HepG2 (cell line): ENCODE results near the gene PTTG1.

Source experiments
- ASH2L ChIP-seq: fragments of 300-600, 200-600 bp; sonication (generic); IDR thresholded peaks from 2 replicates; pipeline ENCODE4 v1.7.0; 2017; ENCODE audit warnings: low read depth, mild to moderate bottlenecking, moderate library complexity, mixed read lengths, low read length; ENCODE audit not compliant: insufficient read length
- CENPT ChIP-seq: sonication (generic); formaldehyde crosslinking; IDR thresholded peaks from 2 replicates; pipeline ENCODE4 v1.8.0; 2022; ENCODE audit warnings: low read depth, mild to moderate bottlenecking, moderate library complexity, missing genetic modification reagents
- CHD2 ChIP-seq: IDR thresholded peaks from 2 replicates; pipeline ENCODE4 v1.6.1; 2011; ENCODE audit warnings: low read depth, low read length, improper control_type of control experiment
- ELF4 ChIP-seq: sonication (generic); formaldehyde crosslinking; IDR thresholded peaks from 2 replicates; pipeline ENCODE4 v1.5.0; 2020; ENCODE audit warnings: missing genetic modification reagents, mild to moderate bottlenecking, moderate library complexity, borderline replicate concordance
- EP300 ChIP-seq, 3 experiments: sonication (generic) in 1 of 3; formaldehyde crosslinking in 1 of 3; IDR thresholded peaks; 2 replicates each; pipeline versions ENCODE4 v1.5.1 to v1.6.1; 2011 to 2020; ENCODE audit warnings: low read depth in 2 of 3, low read length in 2 of 3, borderline replicate concordance in 1 of 3, improper control_type of control experiment in 1 of 3, mild to moderate bottlenecking in 1 of 3, missing genetic modification reagents in 1 of 3, moderate library complexity in 1 of 3
- EZH2 ChIP-seq: conservative IDR thresholded peaks from 2 replicates; pipeline ENCODE4 v1.6.1; 2012; ENCODE audit warnings: mild to moderate bottlenecking, low read depth, low read length, moderate library complexity
- NR2C2 ChIP-seq: sonication (generic); formaldehyde crosslinking; IDR thresholded peaks from 2 replicates; pipeline ENCODE4 v1.4.0; 2020; ENCODE audit warnings: missing genetic modification reagents, mild to moderate bottlenecking, moderate library complexity, borderline replicate concordance
- PAX8 ChIP-seq: sonication (generic); formaldehyde crosslinking; IDR thresholded peaks from 2 replicates; pipeline ENCODE4 v1.8.0; 2022; ENCODE audit warnings: mild to moderate bottlenecking, missing genetic modification reagents, borderline replicate concordance
- POLR2A ChIP-seq, 2 experiments: IDR thresholded peaks; 2 replicates each; pipeline ENCODE4 v1.6.1; 2011; ENCODE audit warnings: low read depth in 2 of 2, low read length in 2 of 2, mild to moderate bottlenecking in 1 of 2, moderate library complexity in 1 of 2; ENCODE audit not compliant: insufficient read depth in 1 of 2
- RFX5 ChIP-seq: IDR thresholded peaks from 2 replicates; pipeline ENCODE4 v1.6.1; 2011; ENCODE audit warnings: low read depth, low read length, improper control_type of control experiment
- ZSCAN12 ChIP-seq: sonication (generic); formaldehyde crosslinking; IDR thresholded peaks from 2 replicates; pipeline ENCODE4 v1.9.0; 2021; ENCODE audit warnings: mild to moderate bottlenecking, missing genetic modification reagents
- TF ChIP-seq, protein P1 (sequence below): sonication (generic); formaldehyde crosslinking; IDR thresholded peaks from 2 replicates; pipeline ENCODE4 v1.5.0; 2020; ENCODE audit warnings: mild to moderate bottlenecking, missing genetic modification reagents, moderate library complexity
- TF ChIP-seq, protein P2 (sequence below): sonication (generic); formaldehyde crosslinking; IDR thresholded peaks from 2 replicates; pipeline ENCODE4 v1.4.0; 2020; ENCODE audit warnings: missing genetic modification reagents, mild to moderate bottlenecking, borderline replicate concordance

DNA sequence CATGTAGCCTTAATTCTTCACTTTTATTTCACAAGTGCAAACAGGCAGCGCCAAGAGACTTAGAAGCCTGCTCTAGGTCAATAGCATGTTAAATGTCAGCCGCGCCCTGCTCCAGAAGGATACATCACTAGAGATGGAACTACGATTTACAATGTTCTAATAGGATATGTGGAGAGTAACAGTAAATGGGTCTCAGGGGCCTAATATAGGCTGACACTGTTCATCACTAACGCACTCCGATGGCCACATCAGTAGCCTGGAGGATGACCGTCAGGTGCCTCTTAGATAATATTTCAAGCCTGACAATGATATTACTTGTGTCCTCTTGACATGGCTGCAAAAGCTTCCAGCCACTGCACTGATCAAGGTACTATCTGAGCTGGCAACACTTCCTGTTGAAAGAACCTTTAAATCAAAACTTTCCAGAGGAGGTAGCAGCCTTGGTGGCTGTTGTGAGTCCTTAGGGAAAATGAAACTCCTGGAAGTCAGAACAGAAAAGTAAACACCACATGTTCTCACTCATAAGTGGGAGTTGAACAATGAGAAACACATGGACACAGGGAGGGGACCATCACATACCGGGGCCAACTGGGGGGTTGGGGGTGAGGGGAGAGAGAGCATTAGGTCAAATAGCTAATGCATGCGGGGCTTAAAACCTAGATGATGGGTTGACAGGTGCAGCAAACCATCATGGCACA, 35.0 kb downstream of the PTTG1 start:
- TF ChIP-seq ELF4 (CRISPR knock-in tag) (no peak), EZH2 (no peak), EP300 (IDR thresholded peaks at IDR 0.05; ENCODE audit: low read depth in 2 of 2, low read length in 2 of 2) (no peak), EP300 (CRISPR knock-in tag; IDR thresholded peaks at IDR 0.05; ENCODE audit: borderline replicate concordance) (no peak), POLR2A (IDR thresholded peaks at IDR 0.05; ENCODE audit: insufficient read depth in 1 of 2, low read depth in 2 of 2, low read length in 2 of 2) (no peak), NR2C2 (CRISPR knock-in tag) (no peak), CHD2 (no peak), CENPT (no peak), RFX5 (no peak), PAX8 (CRISPR knock-in tag) (no peak), ASH2L (no peak), ZSCAN12 (CRISPR knock-in tag) (no peak)
- TF ChIP-seq, protein P1, sequence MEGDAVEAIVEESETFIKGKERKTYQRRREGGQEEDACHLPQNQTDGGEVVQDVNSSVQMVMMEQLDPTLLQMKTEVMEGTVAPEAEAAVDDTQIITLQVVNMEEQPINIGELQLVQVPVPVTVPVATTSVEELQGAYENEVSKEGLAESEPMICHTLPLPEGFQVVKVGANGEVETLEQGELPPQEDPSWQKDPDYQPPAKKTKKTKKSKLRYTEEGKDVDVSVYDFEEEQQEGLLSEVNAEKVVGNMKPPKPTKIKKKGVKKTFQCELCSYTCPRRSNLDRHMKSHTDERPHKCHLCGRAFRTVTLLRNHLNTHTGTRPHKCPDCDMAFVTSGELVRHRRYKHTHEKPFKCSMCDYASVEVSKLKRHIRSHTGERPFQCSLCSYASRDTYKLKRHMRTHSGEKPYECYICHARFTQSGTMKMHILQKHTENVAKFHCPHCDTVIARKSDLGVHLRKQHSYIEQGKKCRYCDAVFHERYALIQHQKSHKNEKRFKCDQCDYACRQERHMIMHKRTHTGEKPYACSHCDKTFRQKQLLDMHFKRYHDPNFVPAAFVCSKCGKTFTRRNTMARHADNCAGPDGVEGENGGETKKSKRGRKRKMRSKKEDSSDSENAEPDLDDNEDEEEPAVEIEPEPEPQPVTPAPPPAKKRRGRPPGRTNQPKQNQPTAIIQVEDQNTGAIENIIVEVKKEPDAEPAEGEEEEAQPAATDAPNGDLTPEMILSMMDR (CRISPR knock-in tag) = no peak
- TF ChIP-seq, protein P2, sequence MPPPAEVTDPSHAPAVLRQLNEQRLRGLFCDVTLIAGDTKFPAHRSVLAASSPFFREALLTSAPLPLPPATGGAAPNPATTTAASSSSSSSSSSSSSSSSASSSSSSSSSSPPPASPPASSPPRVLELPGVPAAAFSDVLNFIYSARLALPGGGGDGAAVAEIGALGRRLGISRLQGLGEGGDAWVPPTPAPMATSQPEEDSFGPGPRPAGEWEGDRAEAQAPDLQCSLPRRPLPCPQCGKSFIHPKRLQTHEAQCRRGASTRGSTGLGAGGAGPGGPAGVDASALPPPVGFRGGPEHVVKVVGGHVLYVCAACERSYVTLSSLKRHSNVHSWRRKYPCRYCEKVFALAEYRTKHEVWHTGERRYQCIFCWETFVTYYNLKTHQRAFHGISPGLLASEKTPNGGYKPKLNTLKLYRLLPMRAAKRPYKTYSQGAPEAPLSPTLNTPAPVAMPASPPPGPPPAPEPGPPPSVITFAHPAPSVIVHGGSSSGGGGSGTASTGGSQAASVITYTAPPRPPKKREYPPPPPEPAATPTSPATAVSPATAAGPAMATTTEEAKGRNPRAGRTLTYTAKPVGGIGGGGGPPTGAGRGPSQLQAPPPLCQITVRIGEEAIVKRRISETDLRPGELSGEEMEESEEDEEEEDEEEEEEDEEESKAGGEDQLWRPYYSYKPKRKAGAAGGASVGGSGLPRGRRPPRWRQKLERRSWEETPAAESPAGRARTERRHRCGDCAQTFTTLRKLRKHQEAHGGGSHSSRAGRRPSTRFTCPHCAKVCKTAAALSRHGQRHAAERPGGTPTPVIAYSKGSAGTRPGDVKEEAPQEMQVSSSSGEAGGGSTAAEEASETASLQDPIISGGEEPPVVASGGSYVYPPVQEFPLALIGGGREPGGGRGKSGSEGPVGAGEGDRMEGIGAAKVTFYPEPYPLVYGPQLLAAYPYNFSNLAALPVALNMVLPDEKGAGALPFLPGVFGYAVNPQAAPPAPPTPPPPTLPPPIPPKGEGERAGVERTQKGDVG (CRISPR knock-in tag) = no peak
